ENCODE results near the gene RAPGEF4. TPM values are rescaled to one million over a fixed set of nuclear protein-coding genes. Genes with fewer than 3 reads are reported as not detected.

Gene RAPGEF4
- total and polyA plus RNA-seq, 9 of the 15 experiments (the other 6 are each of a cell fraction or from before 2014, with no cell fraction given): 0.04 to 0.33 (median 0.13) TPM; not detected in 6

DNA sequence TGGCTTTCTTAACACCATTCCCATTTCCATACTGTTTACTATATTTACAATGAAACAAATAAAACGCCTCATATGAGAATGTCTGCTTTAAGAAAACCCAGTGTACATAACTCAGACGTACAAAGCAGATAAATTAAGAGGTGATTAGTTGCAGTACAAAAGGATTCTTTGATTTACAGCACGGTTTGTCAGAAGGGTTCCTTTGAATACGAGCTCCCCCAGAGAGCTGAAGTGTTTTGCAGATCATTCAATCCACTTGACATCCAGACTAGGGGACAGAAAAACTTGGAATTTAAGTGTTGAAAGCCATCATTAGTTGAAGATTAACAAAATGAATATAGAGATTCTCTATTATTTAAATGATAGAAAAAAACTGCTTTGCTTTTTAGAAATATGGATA is 72.5 kb downstream of the RAPGEF4 start:
- no peak overlapping the region for H2AFZ ChIP-seq (ENCODE audit: low read depth, low read length)
- H3K27me3 ChIP-seq (ENCODE audit: control insufficient read depth in 2 of 2, insufficient read depth in 2 of 2, low read length in 2 of 2): no peaks in the 10 kb centered on the region
- H3K4me3 ChIP-seq: no peak overlapping the region
- DNase-seq (ENCODE audit: extremely low read depth in 1 of 4, low spot score in 3 of 4): no peak
- in situ Hi-C loops (cut with MboI) (loop anchor here (5.0 kb wide), 1 partner anchor 124 kb away; no protein-coding TSS in a partner anchor), intact Hi-C loops (cut with micrococcal nuclease) (no loop called here)
- H3K9me3 ChIP-seq (replicated peaks; ENCODE audit: control insufficient read depth, insufficient read depth, low read depth, low read length): no peaks in the 10 kb centered on the region
- no peak overlapping the region for H3K27ac ChIP-seq (ENCODE audit: extremely low read depth, low read depth, low read length)
- H3K4me1 ChIP-seq (replicated peaks in 1 of 2; ENCODE audit: control insufficient read depth in 2 of 2, insufficient read depth in 2 of 2, low read length in 2 of 2): no peaks in the 10 kb centered on the region
- WGBS (ENCODE audit: insufficient coverage, low coverage, missing lambda C conversion rate): 0% methylated on average over 4 of the region's 4 CpGs
- no peaks in the 10 kb centered on the region for H3K9me1 ChIP-seq (ENCODE audit: control insufficient read depth, insufficient read depth, low read length)
- ChIA-PET POLR2A (no interaction called here), CTCF (ENCODE audit: low intra/inter-chr PET ratio) (no interaction called here)
- no peak for ATAC-seq
- BruUV-seq (replicated peaks): no TSS peak
- no peaks in the 10 kb centered on the region for H3K79me2 ChIP-seq (ENCODE audit: control insufficient read depth, insufficient read depth, low read length)
- no peak overlapping the region for H3K9ac ChIP-seq (ENCODE audit: insufficient read depth in 1 of 2, low read depth in 2 of 2, low read length in 2 of 2)
- TF ChIP-seq EHMT2 (IDR thresholded peaks at IDR 0.05): no peak
- TF ChIP-seq PHF21A (IDR thresholded peaks at IDR 0.05; ENCODE audit: borderline replicate concordance, low read depth): no peak
- no peak for TF ChIP-seq ILF3 (IDR thresholded peaks at IDR 0.05; ENCODE audit: borderline replicate concordance)
- H3K36me3 ChIP-seq (ENCODE audit: control insufficient read depth, insufficient read depth, low read length): no peaks in the 10 kb centered on the region
- H4K20me1 ChIP-seq (replicated peaks; ENCODE audit: control insufficient read depth, insufficient read depth, low read length): no peaks in the 10 kb centered on the region
- H3K4me2 ChIP-seq (ENCODE audit: insufficient read depth, low read length): no peak overlapping the region
- no peak for FAIRE-seq

DNA sequence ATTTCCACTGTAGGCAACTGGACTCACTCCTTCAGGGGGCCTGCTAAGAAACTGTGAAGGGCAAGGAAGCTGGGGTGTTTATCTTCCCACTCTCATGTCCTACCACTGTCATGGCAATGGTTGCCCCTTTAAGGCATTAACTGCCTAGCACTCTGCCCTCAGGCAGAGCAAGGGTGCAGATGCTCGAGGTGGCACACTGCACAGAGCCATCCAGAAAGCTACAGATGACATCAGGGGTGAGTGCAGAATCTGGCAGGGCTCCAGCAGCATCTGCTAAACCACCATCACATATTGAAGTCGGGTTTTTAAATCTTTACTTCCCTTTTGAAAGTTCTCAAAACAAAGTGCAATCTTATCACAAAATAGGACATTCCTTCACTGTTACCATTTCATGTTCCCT is 75.4 kb downstream of the RAPGEF4 start:
- Histone ChIP-seq H3K36me3 (ENCODE audit: control insufficient read depth, insufficient read depth, low read length) (no peaks in the 10 kb centered on the region), H4K20me1 (replicated peaks; ENCODE audit: control insufficient read depth, insufficient read depth, low read length) (no peaks in the 10 kb centered on the region), H3K27ac (ENCODE audit: extremely low read depth, low read depth, low read length) (no peak overlapping the region), H3K9me1 (ENCODE audit: control insufficient read depth, insufficient read depth, low read length) (no peaks in the 10 kb centered on the region), H3K4me3 (no peak overlapping the region), H3K79me2 (ENCODE audit: control insufficient read depth, insufficient read depth, low read length) (no peaks in the 10 kb centered on the region), H3K4me1 (replicated peaks in 1 of 2; ENCODE audit: control insufficient read depth in 2 of 2, insufficient read depth in 2 of 2, low read length in 2 of 2) (no peaks in the 10 kb centered on the region), H3K4me2 (ENCODE audit: insufficient read depth, low read length) (no peak overlapping the region), H3K27me3 (ENCODE audit: control insufficient read depth in 2 of 2, insufficient read depth in 2 of 2, low read length in 2 of 2) (0 out of 5 replicates have a peak, but pooled peaks cover 0 to 3% of the 10 kb centered on the region in 2 experiments), H3K9ac (ENCODE audit: insufficient read depth in 1 of 2, low read depth in 2 of 2, low read length in 2 of 2) (no peak overlapping the region), H2AFZ (ENCODE audit: low read depth, low read length) (no peak overlapping the region), H3K9me3 (replicated peaks; ENCODE audit: control insufficient read depth, insufficient read depth, low read depth, low read length) (no peaks in the 10 kb centered on the region)
- WGBS (ENCODE audit: insufficient coverage, low coverage, missing lambda C conversion rate): 5% methylated on average over 2 of the region's 2 CpGs
- no TSS peak for BruUV-seq (replicated peaks)
- intact Hi-C loops (cut with micrococcal nuclease): no loop called here
- TF ChIP-seq ESRRB (CRISPR knock-in tag; IDR thresholded peaks at IDR 0.05; ENCODE audit: borderline replicate concordance): no peak
- no peak for TF ChIP-seq MEF2A (IDR thresholded peaks at IDR 0.05; ENCODE audit: control insufficient read depth, low read depth, low read length)
- TF ChIP-seq MIER1 (IDR thresholded peaks at IDR 0.05; ENCODE audit: low read depth): no peak
- TF ChIP-seq, protein P1, sequence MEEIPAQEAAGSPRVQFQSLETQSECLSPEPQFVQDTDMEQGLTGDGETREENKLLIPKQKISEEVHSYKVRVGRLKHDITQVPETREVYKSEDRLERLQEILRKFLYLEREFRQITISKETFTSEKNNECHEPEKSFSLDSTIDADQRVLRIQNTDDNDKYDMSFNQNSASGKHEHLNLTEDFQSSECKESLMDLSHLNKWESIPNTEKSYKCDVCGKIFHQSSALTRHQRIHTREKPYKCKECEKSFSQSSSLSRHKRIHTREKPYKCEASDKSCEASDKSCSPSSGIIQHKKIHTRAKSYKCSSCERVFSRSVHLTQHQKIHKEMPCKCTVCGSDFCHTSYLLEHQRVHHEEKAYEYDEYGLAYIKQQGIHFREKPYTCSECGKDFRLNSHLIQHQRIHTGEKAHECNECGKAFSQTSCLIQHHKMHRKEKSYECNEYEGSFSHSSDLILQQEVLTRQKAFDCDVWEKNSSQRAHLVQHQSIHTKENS (CRISPR knock-in tag; IDR thresholded peaks at IDR 0.05): no peak
- ATAC-seq: no peak
- in situ Hi-C loops (cut with MboI): no loop called here
- no peak for DNase-seq (ENCODE audit: extremely low read depth in 1 of 4, low spot score in 3 of 4)
- ChIA-PET CTCF (ENCODE audit: low intra/inter-chr PET ratio) (no interaction called here), POLR2A (no interaction called here)
- no peak for FAIRE-seq

Data from K562 (cell line).